Anterior cingulate cortex (tissue), 58 donors: ENCODE results near the gene FADD.
"Not testable (repeated sequence)": the region's sequence is repeated elsewhere in the genome, so short reads cannot be mapped to it uniquely, and the experiment has no call there.

Experiments used
- DNase-seq, 58 donors: peaks; one replicate each; lab custom pipeline; 2025; lab: John Stamatoyannopoulos, UW

FADD gene

GRCh38 chr11:70201882-70202861 lies 924 bp upstream of the FADD start:
- DNase-seq: peak in 1 of 58 donors; percentile 15

- peak in 14 of 58 donors; percentile 7 to 54 (median 22) for DNase-seq
These were observed 812 bp downstream of the FADD start for GRCh38 chr11:70203751-70204465.

GRCh38 chr11:70204466-70204799 lies 1.3 kb downstream of the FADD start:
- DNase-seq: no peak

- no peak for DNase-seq
These were observed 2.1 kb downstream of the FADD start for GRCh38 chr11:70205049-70205725.

GRCh38 chr11:70205766-70206165 lies 2.7 kb downstream of the FADD start:
- no peak for DNase-seq

GRCh38 chr11:70206226-70206981 lies 3.3 kb downstream of the FADD start:
- no peak for DNase-seq

- no peak for DNase-seq
These were observed 3.9 kb downstream of the FADD start for GRCh38 chr11:70206982-70207376.

GRCh38 chr11:70207531-70208131 lies 4.5 kb downstream of the FADD start:
- DNase-seq: no peak

GRCh38 chr11:70209391-70209912 lies 6.4 kb downstream of the FADD start:
- no peak for DNase-seq

GRCh38 chr11:70210051-70210501 lies 7.0 kb downstream of the FADD start:
- DNase-seq: no peak

GRCh38 chr11:70210530-70210929 lies 7.4 kb downstream of the FADD start:
- no peak for DNase-seq

GRCh38 chr11:70212227-70212811 lies 9.2 kb downstream of the FADD start:
- no peak for DNase-seq

GRCh38 chr11:70217388-70217787 lies 14.3 kb downstream of the FADD start:
- DNase-seq: not testable (repeated sequence)

GRCh38 chr11:70218076-70218475 lies 15.0 kb downstream of the FADD start:
- DNase-seq: not testable (repeated sequence)

- DNase-seq: no peak
These were observed 17.0 kb downstream of the FADD start for GRCh38 chr11:70220136-70220535.

- no peak for DNase-seq
These were observed 17.8 kb downstream of the FADD start for GRCh38 chr11:70220920-70221319.

GRCh38 chr11:70225681-70226177 lies 22.6 kb downstream of the FADD start:
- peak in 5 of 58 donors; percentile 2 to 36 (median 12) for DNase-seq

- DNase-seq: no peak
These were observed 23.1 kb downstream of the FADD start for GRCh38 chr11:70226183-70226582.

GRCh38 chr11:70226967-70227366 lies 23.9 kb downstream of the FADD start:
- no peak for DNase-seq
